ENCODE results near the gene CLEC4A. TPM values are rescaled to one million over a fixed set of nuclear protein-coding genes. Genes with fewer than 3 reads are reported as not detected.

Gene CLEC4A
- polyA plus RNA-seq, 1 donor from 2014 or later = 4.1 TPM

- Histone ChIP-seq H3K36me3 (ENCODE audit: insufficient read depth, low read length) (no peaks in the 10 kb centered on the region), H3K27ac (ENCODE audit: low read length) (no peak overlapping the region), H3K4me2 (ENCODE audit: low read length) (no peak overlapping the region), H3K9ac (ENCODE audit: low read length) (no peak overlapping the region), H3K79me2 (replicated peaks; ENCODE audit: insufficient read depth, low read length) (peaks cover 10% of the 10 kb centered on the region), H4K20me1 (ENCODE audit: insufficient read depth) (no peaks in the 10 kb centered on the region), H3K9me2 (ENCODE audit: insufficient read depth, low read length) (no peaks in the 10 kb centered on the region), H3K27me3 (ENCODE audit: insufficient read depth, low read depth, low read length) (no peaks in the 10 kb centered on the region), H2AFZ (ENCODE audit: low read depth, low read length) (no peak overlapping the region), H3F3A (ENCODE audit: insufficient read depth, low read length, poor library complexity, severe bottlenecking) (no peaks in the 10 kb centered on the region), H3K9me3 (ENCODE audit: low read length) (no peaks in the 10 kb centered on the region), H3K4me3 (ENCODE audit: low read length) (no peak overlapping the region)
- TF ChIP-seq EP300 (conservative IDR thresholded peaks at IDR 0.05; ENCODE audit: poor library complexity, severe bottlenecking) (no peak), RAD21 (conservative IDR thresholded peaks at IDR 0.05) (peak; percentile 80), CTCF (IDR thresholded peaks at IDR 0.05; ENCODE audit: poor library complexity, severe bottlenecking) (peak; percentile 76), SMC3 (conservative IDR thresholded peaks at IDR 0.05; ENCODE audit: poor library complexity) (peak; percentile 78)
These were observed 45.0 kb upstream of the CLEC4A start for GRCh38 chr12:8078398-8078797.

- no peaks in the 10 kb centered on the region for H3K9me2 ChIP-seq (ENCODE audit: insufficient read depth, low read length)
- no peak overlapping the region for H3K4me3 ChIP-seq (ENCODE audit: low read length)
- no peaks in the 10 kb centered on the region for H3K36me3 ChIP-seq (ENCODE audit: insufficient read depth, low read length)
- H2AFZ ChIP-seq (ENCODE audit: low read depth, low read length) = no peak overlapping the region
- H3F3A ChIP-seq (ENCODE audit: insufficient read depth, low read length, poor library complexity, severe bottlenecking) = no peaks in the 10 kb centered on the region
- H3K27me3 ChIP-seq (ENCODE audit: insufficient read depth, low read depth, low read length) = no peaks in the 10 kb centered on the region
- H3K79me2 ChIP-seq (replicated peaks; ENCODE audit: insufficient read depth, low read length) = peaks cover 16% of the 10 kb centered on the region
- no peaks in the 10 kb centered on the region for H4K20me1 ChIP-seq (ENCODE audit: insufficient read depth)
- no peak overlapping the region for H3K4me2 ChIP-seq (ENCODE audit: low read length)
- H3K27ac ChIP-seq (ENCODE audit: low read length) = no peak overlapping the region
- TF ChIP-seq EP300 (conservative IDR thresholded peaks at IDR 0.05; ENCODE audit: poor library complexity, severe bottlenecking) (no peak), MXI1 (conservative IDR thresholded peaks at IDR 0.05; ENCODE audit: poor library complexity, severe bottlenecking) (no peak), TAF1 (IDR thresholded peaks at IDR 0.05; ENCODE audit: low read depth) (no peak), RAD21 (conservative IDR thresholded peaks at IDR 0.05) (no peak), REST (IDR thresholded peaks at IDR 0.05; ENCODE audit: borderline replicate concordance) (no peak), SMC3 (conservative IDR thresholded peaks at IDR 0.05; ENCODE audit: poor library complexity) (no peak), EZH2 (IDR thresholded peaks at IDR 0.05; ENCODE audit: borderline replicate concordance, insufficient read depth, low read length, poor library complexity, severe bottlenecking) (no peak), CTCF (IDR thresholded peaks at IDR 0.05; ENCODE audit: poor library complexity, severe bottlenecking) (no peak)
- H3K9ac ChIP-seq (ENCODE audit: low read length) = no peak overlapping the region
- H3K9me3 ChIP-seq (ENCODE audit: low read length) = no peaks in the 10 kb centered on the region
These were observed 44.5 kb upstream of the CLEC4A start for GRCh38 chr12:8078916-8079315.
